T-cell (primary cell): ENCODE results near the gene GET4. TPM values are rescaled to one million over a fixed set of nuclear protein-coding genes. Genes with fewer than 3 reads are reported as not detected.
A peak's percentile ranks its signal among the peaks of the same experiment; 100 is the strongest.

ENCODE experiments used
- ATAC-seq, 4 experiments: fragments of 200-7000 bp in 3 of 4; fragments of 150-1000 bp in 1 of 4; cut with Tn5 transposase; replicated peaks in 1 of 4; 1 replicate in 3 of 4; 2 replicates in 1 of 4; pipeline ENCODE4 v1.10.0; 2021; ENCODE audit warnings: moderate library complexity in 3 of 4, mild to moderate bottlenecking in 2 of 4, moderate number of reproducible peaks in 1 of 4
- CTCF ChIA-PET, 2 donors: fragments of 300-600 bp; sonication (Branson Sonifier 250); formaldehyde crosslinking; loops; one replicate each; lab custom pipeline; 2022; ENCODE audit warnings: antibody characterized with exemption in 2 of 2; lab: Charles Lee
- POLR2A ChIA-PET, 2 donors: fragments of 300-600 bp; sonication (Branson Sonifier 250); formaldehyde crosslinking; loops; one replicate each; lab custom pipeline; 2022; ENCODE audit warnings: antibody characterized with exemption in 2 of 2; lab: Charles Lee
- DNase-seq, 35 experiments: peaks; one replicate each; pipeline versions ENCODE4 v3.0.0 to v3.0.0-alpha.2; 2013 to 2023
- H3K27ac ChIP-seq: one replicate; pipeline ENCODE4 v1.5.1; 2013; ENCODE audit warnings: low read length
- H3K27me3 ChIP-seq, 2 experiments: replicated peaks in 1 of 2; 1 replicate in 1 of 2; 2 replicates in 1 of 2; pipeline versions ENCODE4 v1.6.1 to v1.7.0; 2013; ENCODE audit warnings: low read length in 1 of 2, mixed read lengths in 1 of 2; ENCODE audit not compliant: control insufficient read depth in 2 of 2, insufficient read depth in 2 of 2; ENCODE audit errors: extremely low read depth in 1 of 2
- H3K36me3 ChIP-seq, 2 donors: 1 replicate in 1 of 2; 2 replicates in 1 of 2; pipeline versions ENCODE4 v1.6.1 to v1.7.0; 2013; ENCODE audit warnings: low read length in 1 of 2; ENCODE audit not compliant: control insufficient read depth in 2 of 2, insufficient read depth in 1 of 2; ENCODE audit errors: extremely low read depth in 1 of 2
- H3K4me1 ChIP-seq, 2 experiments: 1 replicate in 1 of 2; 2 replicates in 1 of 2; pipeline versions ENCODE4 v1.6.1 to v1.7.0; 2013; ENCODE audit warnings: low read length in 2 of 2, mixed read lengths in 1 of 2; ENCODE audit not compliant: insufficient read depth in 2 of 2, control insufficient read depth in 1 of 2; ENCODE audit errors: extremely low read depth in 1 of 2
- H3K4me3 ChIP-seq, 2 donors: 1 replicate in 1 of 2; 2 replicates in 1 of 2; pipeline versions ENCODE4 v1.5.1 to v1.7.0; 2013; ENCODE audit warnings: mild to moderate bottlenecking in 2 of 2, low read length in 1 of 2, moderate library complexity in 1 of 2; ENCODE audit not compliant: control insufficient read depth in 1 of 2; ENCODE audit errors: extremely low read depth in 1 of 2
- H3K9me3 ChIP-seq: 2 replicates; pipeline ENCODE4 v1.7.0; 2013
- H3K27ac Mint-ChIP-seq, 2 donors: one replicate each; pipeline ENCODE4 v1.8.0; 2020 to 2021; ENCODE audit warnings: mild to moderate bottlenecking in 2 of 2, mixed read lengths in 2 of 2
- H3K27me3 Mint-ChIP-seq, 2 donors: one replicate each; pipeline ENCODE4 v1.8.0; 2021 to 2022; ENCODE audit warnings: mixed read lengths in 2 of 2
- H3K36me3 Mint-ChIP-seq: one replicate; pipeline ENCODE4 v1.8.0; 2021; ENCODE audit warnings: mixed read lengths
- H3K4me1 Mint-ChIP-seq, 3 donors: one replicate each; pipeline ENCODE4 v1.8.0; 2020 to 2022; ENCODE audit warnings: mixed read lengths in 3 of 3, mild to moderate bottlenecking in 1 of 3
- H3K4me3 Mint-ChIP-seq, 3 donors: one replicate each; pipeline ENCODE4 v1.8.0; 2020 to 2022; ENCODE audit warnings: mild to moderate bottlenecking in 3 of 3, mixed read lengths in 3 of 3, moderate library complexity in 3 of 3
- H3K9me3 Mint-ChIP-seq, 3 donors: one replicate each; pipeline ENCODE4 v1.8.0; 2020 to 2022; ENCODE audit warnings: mixed read lengths in 3 of 3
- WGBS: methylation state at CpG from one replicate; pipeline ENCODE4 v1.1.5; 2013; ENCODE audit warnings: missing lambda C conversion rate; ENCODE audit not compliant: insufficient coverage; 5-methylcytosine and 5-hydroxymethylcytosine counted together
- total RNA-seq, 35 experiments: library from RNA in 6 of 35; stranded (reverse) in 6 of 35; fragments of 120-200 nt in 1 of 35; gene quantifications; one replicate each; pipeline versions ENCODE4 v1.2.1 to v1.2.4 and lab custom pipeline; 2013 to 2026

Gene GET4
- total RNA-seq, 5 donors from 2014 or later (not counting 1 experiment from before 2014, with no cell fraction given): 52.2 to 76.4 (median 54.7) TPM

GRCh38 chr7:899806-900205 lies 23.5 kb downstream of the GET4 start:
- ChIA-PET CTCF (no interaction called here), POLR2A (no interaction called here)
- H3K4me3 Mint-ChIP-seq: no peak overlapping the region
- ATAC-seq (no peak), DNase-seq (no peak)
- H3K27me3 Mint-ChIP-seq: peaks cover 0 to 7% of the 10 kb centered on the region in 2 donors
- H3K9me3 Mint-ChIP-seq: no peaks in the 10 kb centered on the region
- 97% methylated on average over 16 of the region's 16 CpGs for WGBS
- H3K4me3 ChIP-seq: no peak overlapping the region
- peaks cover 0 to 6% of the 10 kb centered on the region in 2 experiments for H3K27me3 ChIP-seq
- peaks cover 28 to 31% of the 10 kb centered on the region in 2 donors for H3K36me3 ChIP-seq
- no peak overlapping the region for H3K27ac Mint-ChIP-seq
- peaks cover 14% of the 10 kb centered on the region for H3K36me3 Mint-ChIP-seq
- H3K4me1 ChIP-seq: peaks cover 0 to 9% of the 10 kb centered on the region in 2 experiments
- H3K9me3 ChIP-seq: no peaks in the 10 kb centered on the region
- peaks cover 0 to 2% (median 0%) of the 10 kb centered on the region in 3 donors for H3K4me1 Mint-ChIP-seq
- no peak overlapping the region for H3K27ac ChIP-seq

DNA sequence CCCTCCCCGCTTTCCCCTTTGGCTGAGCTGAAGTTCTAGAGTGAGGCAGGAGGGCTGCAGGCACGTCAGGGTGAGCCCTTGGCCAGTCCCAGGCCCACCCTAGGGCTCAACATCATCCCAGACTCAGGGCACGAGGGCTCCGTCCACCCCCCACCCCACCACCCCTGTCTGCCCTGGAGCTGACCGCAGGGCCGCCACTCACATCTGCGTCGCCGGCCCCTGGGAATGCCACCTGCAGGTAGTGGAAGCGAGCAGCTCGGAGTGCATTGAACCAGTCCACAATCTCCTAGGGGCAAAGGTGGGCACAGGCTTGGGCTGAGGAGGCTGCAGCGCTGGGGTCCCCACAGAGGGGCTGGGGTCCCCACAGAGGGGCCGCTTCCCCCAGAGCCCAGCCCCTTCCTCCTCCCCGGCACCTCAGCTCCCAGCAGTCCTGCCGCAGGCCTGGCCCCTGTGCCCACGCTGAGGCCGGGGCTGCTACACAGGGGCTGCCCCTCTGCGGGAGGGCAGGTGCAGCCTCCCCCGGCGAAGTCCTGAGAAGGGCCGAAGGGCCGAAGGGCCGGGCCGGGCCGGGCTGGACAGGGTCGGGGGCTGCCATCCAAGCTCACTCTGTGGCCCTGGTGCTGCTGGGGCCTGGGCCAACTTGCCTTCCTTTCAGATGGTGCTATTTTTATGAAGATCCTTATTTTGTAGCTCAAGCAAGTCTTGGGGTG lies 24.1 kb downstream of the GET4 start:
- H3K4me1 Mint-ChIP-seq: peaks cover 0 to 2% (median 0%) of the 10 kb centered on the region in 3 donors
- H3K4me3 Mint-ChIP-seq: no peak overlapping the region
- Histone ChIP-seq H3K36me3 (peaks cover 22 to 24% of the 10 kb centered on the region in 2 donors), H3K4me1 (peaks cover 0 to 9% of the 10 kb centered on the region in 2 experiments), H3K4me3 (no peak overlapping the region), H3K9me3 (no peaks in the 10 kb centered on the region), H3K27ac (no peak overlapping the region), H3K27me3 (peaks cover 0 to 9% of the 10 kb centered on the region in 2 experiments)
- peaks cover 14% of the 10 kb centered on the region for H3K36me3 Mint-ChIP-seq
- 87% methylated on average over 18 of the region's 26 CpGs for WGBS
- ChIA-PET CTCF (no interaction called here), POLR2A (interaction anchor here in 1 of 2 donors (0.6 kb wide), 1 partner anchor 20 kb away, joined by 4 read pairs; no protein-coding TSS in a partner anchor)
- H3K9me3 Mint-ChIP-seq: no peaks in the 10 kb centered on the region
- peaks cover 0 to 7% of the 10 kb centered on the region in 2 donors for H3K27me3 Mint-ChIP-seq
- ATAC-seq (no peak), DNase-seq (no peak)
- no peak overlapping the region for H3K27ac Mint-ChIP-seq

DNA sequence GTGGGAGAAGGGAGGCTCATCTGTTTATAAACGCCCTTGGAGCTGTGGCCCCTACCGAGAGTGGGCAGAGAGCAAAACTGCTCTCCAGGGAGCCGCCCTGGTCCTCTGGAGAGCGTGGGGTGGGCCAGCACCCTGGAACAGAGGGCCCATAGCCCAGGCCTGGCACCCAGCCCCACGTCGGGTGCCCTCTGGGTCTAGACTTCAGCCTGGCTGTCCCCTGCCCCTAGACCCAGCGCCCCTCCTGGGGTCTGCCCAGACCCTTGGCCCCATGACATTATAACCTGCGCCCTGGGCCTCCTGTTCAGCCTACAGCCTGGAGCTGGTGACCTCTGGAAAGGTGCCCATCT lies 24.7 kb downstream of the GET4 start:
- ATAC-seq (peak in 1 of 4 experiments; percentile 8), DNase-seq (no peak)
- ChIA-PET POLR2A (no interaction called here), CTCF (no interaction called here)
- no peak overlapping the region for H3K4me3 ChIP-seq
- Mint-ChIP-seq H3K27ac (no peak overlapping the region), H3K9me3 (no peaks in the 10 kb centered on the region), H3K36me3 (peaks cover 11% of the 10 kb centered on the region), H3K4me3 (no peak overlapping the region), H3K4me1 (peaks cover 0 to 2% (median 0%) of the 10 kb centered on the region in 3 donors), H3K27me3 (peaks cover 0 to 7% of the 10 kb centered on the region in 2 donors)
- WGBS: 93% methylated on average over 7 of the region's 8 CpGs
- H3K27me3 ChIP-seq: peaks cover 0 to 9% of the 10 kb centered on the region in 2 experiments
- no peak overlapping the region for H3K27ac ChIP-seq
- H3K4me1 ChIP-seq: peaks cover 0 to 9% of the 10 kb centered on the region in 2 experiments
- H3K36me3 ChIP-seq: peaks cover 19% of the 10 kb centered on the region in 2 donors
- no peaks in the 10 kb centered on the region for H3K9me3 ChIP-seq

- Histone ChIP-seq H3K9me3 (no peaks in the 10 kb centered on the region), H3K36me3 (peaks cover 14 to 19% of the 10 kb centered on the region in 2 donors), H3K4me1 (peaks cover 0 to 9% of the 10 kb centered on the region in 2 experiments), H3K27me3 (peaks cover 0 to 9% of the 10 kb centered on the region in 2 experiments), H3K4me3 (no peak overlapping the region), H3K27ac (no peak overlapping the region)
- H3K9me3 Mint-ChIP-seq: no peaks in the 10 kb centered on the region
- peak in 3 of 4 experiments; percentile 24 to 50 (median 42) for ATAC-seq
- peaks cover 0 to 2% (median 0%) of the 10 kb centered on the region in 3 donors for H3K4me1 Mint-ChIP-seq
- H3K27me3 Mint-ChIP-seq: peaks cover 0 to 7% of the 10 kb centered on the region in 2 donors
- peaks cover 6% of the 10 kb centered on the region for H3K36me3 Mint-ChIP-seq
- ChIA-PET CTCF (no interaction called here), POLR2A (no interaction called here)
- WGBS: 45% methylated on average over 5 of the region's 24 CpGs
- H3K27ac Mint-ChIP-seq: no peak overlapping the region
- no peak overlapping the region for H3K4me3 Mint-ChIP-seq
- peak in 14 of 35 experiments; percentile 20 to 57 (median 38) for DNase-seq
Measured at GRCh38 chr7:901388-902154, 25.2 kb downstream of the GET4 start.

- Histone ChIP-seq H3K36me3 (peaks cover 8 to 10% of the 10 kb centered on the region in 2 donors), H3K27me3 (peaks cover 0 to 9% of the 10 kb centered on the region in 2 experiments), H3K4me1 (peaks cover 0 to 9% of the 10 kb centered on the region in 2 experiments), H3K27ac (no peak overlapping the region), H3K4me3 (no peak overlapping the region), H3K9me3 (no peaks in the 10 kb centered on the region)
- Mint-ChIP-seq H3K36me3 (peaks cover 3% of the 10 kb centered on the region), H3K4me1 (peaks cover 0 to 2% (median 1%) of the 10 kb centered on the region in 3 donors), H3K27me3 (peaks cover 0 to 7% of the 10 kb centered on the region in 2 donors), H3K27ac (no peak overlapping the region), H3K9me3 (no peaks in the 10 kb centered on the region), H3K4me3 (no peak overlapping the region)
- WGBS: 96% methylated on average over 22 of the region's 22 CpGs
- no peak for DNase-seq
- ChIA-PET CTCF (no interaction called here), POLR2A (no interaction called here)
- ATAC-seq: no peak
Measured at GRCh38 chr7:902996-903395, 26.6 kb downstream of the GET4 start.

DNA sequence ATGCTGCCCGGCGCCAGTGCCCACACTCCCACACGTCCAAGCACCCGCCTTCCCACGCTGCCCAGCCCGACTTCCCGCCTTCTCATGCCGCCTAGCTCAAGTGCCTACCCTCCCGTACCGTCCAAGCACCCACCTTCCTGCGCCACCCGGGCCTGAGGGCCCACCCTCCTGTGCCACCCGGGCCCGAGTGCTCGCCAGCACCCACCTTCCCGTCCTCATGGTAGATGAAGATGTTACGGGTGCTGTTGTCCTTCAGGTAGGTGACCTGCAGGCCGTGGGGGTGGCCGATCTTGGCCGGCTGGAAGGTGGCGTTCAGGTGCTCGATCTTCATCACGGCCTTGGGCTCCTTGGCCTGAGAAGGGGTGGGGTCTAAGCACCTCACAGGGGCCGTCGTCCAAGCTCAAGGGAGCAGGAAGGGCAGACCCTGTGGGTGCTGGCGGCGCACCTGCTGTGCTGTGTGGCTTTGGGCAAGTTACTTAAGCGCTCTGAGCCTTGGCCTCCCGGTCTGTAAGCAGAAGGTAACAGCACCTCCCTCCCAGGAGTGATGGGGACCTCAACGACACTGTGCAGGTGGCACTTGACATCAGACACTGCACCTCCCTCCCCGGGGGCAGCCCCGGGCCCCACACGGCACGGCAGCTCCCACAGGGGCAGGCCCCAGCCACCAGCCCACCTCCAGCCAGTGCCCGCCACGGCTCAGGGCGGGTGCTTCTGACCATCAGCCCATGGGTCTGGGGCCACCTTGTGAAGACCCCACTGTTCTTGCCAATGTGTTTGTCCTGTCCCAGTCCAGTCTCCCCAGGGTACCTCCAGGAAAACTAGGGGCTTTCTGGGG lies 27.8 kb downstream of the GET4 start:
- no peak for ATAC-seq
- Mint-ChIP-seq H3K9me3 (no peaks in the 10 kb centered on the region), H3K4me1 (peaks cover 0 to 4% (median 3%) of the 10 kb centered on the region in 3 donors), H3K36me3 (peaks cover 3% of the 10 kb centered on the region), H3K27ac (no peak overlapping the region), H3K27me3 (peaks cover 0 to 7% of the 10 kb centered on the region in 2 donors), H3K4me3 (no peak overlapping the region)
- Histone ChIP-seq H3K4me3 (no peak overlapping the region), H3K9me3 (no peaks in the 10 kb centered on the region), H3K36me3 (peaks cover 5% of the 10 kb centered on the region in 2 donors), H3K27ac (no peak overlapping the region), H3K4me1 (peaks cover 0 to 17% of the 10 kb centered on the region in 2 experiments), H3K27me3 (peaks cover 0 to 15% of the 10 kb centered on the region in 2 experiments)
- WGBS: 94% methylated on average over 25 of the region's 37 CpGs
- POLR2A ChIA-PET: no interaction called here
- no peak for DNase-seq
- CTCF ChIA-PET: no interaction called here
